BLaER1 treated with 17β-estradiol and CSF1 and Interleukin-3, amounts not matched to agents 10 nM and 100 nM (cell line): ENCODE results near the gene ATP11C.
"Not testable (repeated sequence)": the region's sequence is repeated elsewhere in the genome, so short reads cannot be mapped to it uniquely, and the experiment has no call there.

Experiments
- H3K27ac ChIP-seq, 11 experiments: shearing (Covaris generic); formaldehyde crosslinking; 2 replicates each; pipeline ENCODE4 v1.8.1; 2022
- H3K27me3 ChIP-seq, 11 experiments: shearing (Covaris generic); formaldehyde crosslinking; 2 replicates each; pipeline ENCODE4 v1.8.1; 2022
- H3K36me3 ChIP-seq, 11 experiments: shearing (Covaris generic); formaldehyde crosslinking; 2 replicates each; pipeline ENCODE4 v1.8.1; 2022
- H3K4me1 ChIP-seq, 10 experiments: shearing (Covaris generic); formaldehyde crosslinking; 2 replicates each; pipeline ENCODE4 v1.8.1; 2022
- H3K4me2 ChIP-seq, 11 experiments: shearing (Covaris generic); formaldehyde crosslinking; 2 replicates each; pipeline ENCODE4 v1.8.1; 2022
- H3K4me3 ChIP-seq, 10 experiments: shearing (Covaris generic); formaldehyde crosslinking; 2 replicates each; pipeline ENCODE4 v1.8.1; 2022
- H3K9ac ChIP-seq, 11 experiments: shearing (Covaris generic); formaldehyde crosslinking; 2 replicates each; pipeline ENCODE4 v1.8.1; 2022
- H3K9me3 ChIP-seq, 11 experiments: shearing (Covaris generic); formaldehyde crosslinking; replicated peaks in 1 of 11; 2 replicates each; pipeline ENCODE4 v1.8.1; 2022
- H4K20me1 ChIP-seq, 11 experiments: shearing (Covaris generic); formaldehyde crosslinking; 2 replicates each; pipeline ENCODE4 v1.8.1; 2022
- Cebpa-rat ChIP-seq, 11 experiments: shearing (Covaris generic); IDR thresholded peaks; 2 replicates each; pipeline ENCODE4 v1.8.1; 2022

The ATP11C gene

GRCh38 chrX:139930916-139931645, 1.8 kb downstream of the ATP11C start:
- Histone ChIP-seq H3K9ac (peak overlapping the region; percentile 92 to 97 (median 94)), H3K4me1 (peaks cover 15 to 24% (median 18%) of the 10 kb centered on the region in 10 experiments; a peak in 18 of 20 replicates), H3K4me3 (peak overlapping the region; percentile 69 to 82 (median 78)), H3K36me3 (no peaks in the 10 kb centered on the region), H3K9me3 (peaks cover 0 to 17% (median 4%) of the 10 kb centered on the region in 11 experiments; a peak in 9 of 22 replicates), H3K4me2 (peak overlapping the region; percentile 56 to 82 (median 68)), H4K20me1 (peaks cover 14 to 57% (median 46%) of the 10 kb centered on the region in 11 experiments; a peak in 19 of 22 replicates), H3K27ac (peak overlapping the region; percentile 90 to 96 (median 94); a peak in 21 of 22 replicates), H3K27me3 (peaks cover 51 to 77% (median 58%) of the 10 kb centered on the region in 11 experiments)
- TF ChIP-seq Cebpa-rat (IDR thresholded peaks at IDR 0.05) = no peak

GRCh38 chrX:139930401-139930800, 2.5 kb downstream of the ATP11C start:
- Histone ChIP-seq H3K4me1 (peaks cover 15 to 24% (median 18%) of the 10 kb centered on the region in 10 experiments; a peak in 18 of 20 replicates), H3K27me3 (peaks cover 58 to 77% (median 61%) of the 10 kb centered on the region in 11 experiments), H3K9ac (peak overlapping the region in 8 of 11 experiments; percentile 92 to 97 (median 94); a peak in 14 of 22 replicates), H3K9me3 (peaks cover 0 to 17% (median 4%) of the 10 kb centered on the region in 11 experiments; a peak in 9 of 22 replicates), H4K20me1 (peaks cover 14 to 64% (median 49%) of the 10 kb centered on the region in 11 experiments; a peak in 19 of 22 replicates), H3K4me3 (peak overlapping the region; percentile 69 to 82 (median 78); a peak in 19 of 20 replicates), H3K27ac (0 out of 22 replicates have a peak overlapping the region, but pooled peaks of 1 of the 11 experiments have one; percentile 96), H3K4me2 (peak overlapping the region; percentile 56 to 82 (median 68)), H3K36me3 (no peaks in the 10 kb centered on the region)
- TF ChIP-seq Cebpa-rat (IDR thresholded peaks at IDR 0.05) = no peak

GRCh38 chrX:139929876-139930275, 3.0 kb downstream of the ATP11C start:
- Histone ChIP-seq H4K20me1 (peaks cover 14 to 69% (median 54%) of the 10 kb centered on the region in 11 experiments; a peak in 19 of 22 replicates), H3K4me3 (peak overlapping the region in 8 of 10 experiments; percentile 77 to 82 (median 78); a peak in 12 of 20 replicates), H3K27ac (no peak overlapping the region), H3K36me3 (no peaks in the 10 kb centered on the region), H3K27me3 (peaks cover 64 to 79% (median 66%) of the 10 kb centered on the region in 11 experiments), H3K4me2 (peak overlapping the region; percentile 56 to 82 (median 68)), H3K9ac (peak overlapping the region in 6 of 11 experiments; percentile 93 to 97 (median 95); a peak in 7 of 22 replicates), H3K4me1 (peaks cover 15 to 24% (median 18%) of the 10 kb centered on the region in 10 experiments; a peak in 18 of 20 replicates), H3K9me3 (peaks cover 0 to 17% (median 4%) of the 10 kb centered on the region in 11 experiments; a peak in 9 of 22 replicates)
- TF ChIP-seq Cebpa-rat (IDR thresholded peaks at IDR 0.05) = no peak

GRCh38 chrX:139924696-139925095, 8.2 kb downstream of the ATP11C start:
- Histone ChIP-seq H3K27ac (no peak overlapping the region), H3K27me3 (peaks cover 74 to 96% (median 92%) of the 10 kb centered on the region in 11 experiments), H3K4me2 (peak overlapping the region in 2 of 11 experiments; percentile 12 to 37; a peak in 2 of 22 replicates), H3K4me3 (no peak overlapping the region), H3K9me3 (peaks cover 0 to 9% (median 0%) of the 10 kb centered on the region in 11 experiments; a peak in 5 of 22 replicates), H3K36me3 (peaks cover 0 to 12% (median 0%) of the 10 kb centered on the region in 11 experiments; a peak in 4 of 22 replicates), H3K4me1 (peaks cover under 1 to 12% (median 6%) of the 10 kb centered on the region in 10 experiments; a peak in 16 of 20 replicates), H4K20me1 (peaks cover 12 to 91% (median 68%) of the 10 kb centered on the region in 11 experiments; a peak in 19 of 22 replicates), H3K9ac (no peak overlapping the region)
- TF ChIP-seq Cebpa-rat (IDR thresholded peaks at IDR 0.05) = no peak

GRCh38 chrX:139924069-139924695, 8.7 kb downstream of the ATP11C start:
- Histone ChIP-seq H3K4me3 (no peak overlapping the region), H3K27ac (no peak overlapping the region), H3K9ac (no peak overlapping the region), H3K27me3 (peaks cover 69 to 95% (median 90%) of the 10 kb centered on the region in 11 experiments), H3K4me2 (peak overlapping the region in 3 of 11 experiments; percentile 7 to 37 (median 12); a peak in 3 of 22 replicates), H4K20me1 (peaks cover 10 to 90% (median 64%) of the 10 kb centered on the region in 11 experiments; a peak in 19 of 22 replicates), H3K36me3 (peaks cover 0 to 12% (median 0%) of the 10 kb centered on the region in 11 experiments; a peak in 4 of 22 replicates), H3K4me1 (peaks cover 0 to 11% (median 5%) of the 10 kb centered on the region in 10 experiments; a peak in 7 of 20 replicates), H3K9me3 (peaks cover 0 to 9% (median 0%) of the 10 kb centered on the region in 11 experiments; a peak in 5 of 22 replicates)
- TF ChIP-seq Cebpa-rat (IDR thresholded peaks at IDR 0.05) = no peak

- peaks cover 5 to 85% (median 48%) of the 10 kb centered on the region in 11 experiments; a peak in 19 of 22 replicates for H4K20me1 ChIP-seq
- H3K4me2 ChIP-seq, H3K9me3 ChIP-seq, H3K27ac ChIP-seq, H3K4me3 ChIP-seq, H3K9ac ChIP-seq: not testable (repeated sequence)
- H3K4me1 ChIP-seq = peaks cover 0 to 16% (median 2%) of the 10 kb centered on the region in 10 experiments; a peak in 8 of 20 replicates
- H3K36me3 ChIP-seq = peaks cover 0 to 12% (median 0%) of the 10 kb centered on the region in 11 experiments; a peak in 4 of 22 replicates
- H3K27me3 ChIP-seq = peaks cover 39 to 91% (median 78%) of the 10 kb centered on the region in 11 experiments
These were observed 11.7 kb downstream of the ATP11C start for GRCh38 chrX:139921142-139921541.

- no peak overlapping the region for H3K9ac ChIP-seq
- peaks cover 0 to 12% (median 0%) of the 10 kb centered on the region in 11 experiments; a peak in 4 of 22 replicates for H3K36me3 ChIP-seq
- H4K20me1 ChIP-seq = peaks cover 0 to 77% (median 43%) of the 10 kb centered on the region in 11 experiments; a peak in 17 of 22 replicates
- H3K9me3 ChIP-seq = peaks cover 0 to 9% (median 0%) of the 10 kb centered on the region in 11 experiments; a peak in 5 of 22 replicates
- peaks cover 0 to 16% (median 2%) of the 10 kb centered on the region in 10 experiments; a peak in 8 of 20 replicates for H3K4me1 ChIP-seq
- H3K4me3 ChIP-seq = no peak overlapping the region
- peaks cover 30 to 83% (median 72%) of the 10 kb centered on the region in 11 experiments for H3K27me3 ChIP-seq
- TF ChIP-seq Cebpa-rat (IDR thresholded peaks at IDR 0.05) = no peak
- no peak overlapping the region for H3K27ac ChIP-seq
- H3K4me2 ChIP-seq = no peak overlapping the region
These were observed 12.5 kb downstream of the ATP11C start for GRCh38 chrX:139920316-139920715.

GRCh38 chrX:139914421-139914820, 18.4 kb downstream of the ATP11C start:
- Histone ChIP-seq H3K36me3 (peaks cover 0 to 8% (median 0%) of the 10 kb centered on the region in 11 experiments; a peak in 2 of 22 replicates), H3K4me2 (no peak overlapping the region), H3K27ac (no peak overlapping the region), H3K4me1 (peaks cover 0 to 31% (median 11%) of the 10 kb centered on the region in 10 experiments; a peak in 11 of 20 replicates), H3K9ac (no peak overlapping the region), H3K27me3 (peaks cover 37 to 83% (median 76%) of the 10 kb centered on the region in 11 experiments), H3K4me3 (no peak overlapping the region), H3K9me3 (no peaks in the 10 kb centered on the region), H4K20me1 (peaks cover 0 to 75% (median 29%) of the 10 kb centered on the region in 11 experiments; a peak in 17 of 22 replicates)
- no peak for TF ChIP-seq Cebpa-rat (IDR thresholded peaks at IDR 0.05)
